ENCODE results near the gene CALN1.

- TF ChIP-seq GATA3 (IDR thresholded peaks at IDR 0.05; ENCODE audit: low read depth, low read length) = no peak
- TF ChIP-seq GATA2 (IDR thresholded peaks at IDR 0.05; ENCODE audit: low read depth, low read length) = no peak
These were observed 144.8 kb downstream of the CALN1 start for GRCh38 chr7:72267291-72267800.

Data from SH-SY5Y (cell line).